ENCODE measurements around the gene SORCS2.
"Not testable (repeated sequence)": the region's sequence is repeated elsewhere in the genome, so short reads cannot be mapped to it uniquely, and the experiment has no call there.

SORCS2 gene

DNA sequence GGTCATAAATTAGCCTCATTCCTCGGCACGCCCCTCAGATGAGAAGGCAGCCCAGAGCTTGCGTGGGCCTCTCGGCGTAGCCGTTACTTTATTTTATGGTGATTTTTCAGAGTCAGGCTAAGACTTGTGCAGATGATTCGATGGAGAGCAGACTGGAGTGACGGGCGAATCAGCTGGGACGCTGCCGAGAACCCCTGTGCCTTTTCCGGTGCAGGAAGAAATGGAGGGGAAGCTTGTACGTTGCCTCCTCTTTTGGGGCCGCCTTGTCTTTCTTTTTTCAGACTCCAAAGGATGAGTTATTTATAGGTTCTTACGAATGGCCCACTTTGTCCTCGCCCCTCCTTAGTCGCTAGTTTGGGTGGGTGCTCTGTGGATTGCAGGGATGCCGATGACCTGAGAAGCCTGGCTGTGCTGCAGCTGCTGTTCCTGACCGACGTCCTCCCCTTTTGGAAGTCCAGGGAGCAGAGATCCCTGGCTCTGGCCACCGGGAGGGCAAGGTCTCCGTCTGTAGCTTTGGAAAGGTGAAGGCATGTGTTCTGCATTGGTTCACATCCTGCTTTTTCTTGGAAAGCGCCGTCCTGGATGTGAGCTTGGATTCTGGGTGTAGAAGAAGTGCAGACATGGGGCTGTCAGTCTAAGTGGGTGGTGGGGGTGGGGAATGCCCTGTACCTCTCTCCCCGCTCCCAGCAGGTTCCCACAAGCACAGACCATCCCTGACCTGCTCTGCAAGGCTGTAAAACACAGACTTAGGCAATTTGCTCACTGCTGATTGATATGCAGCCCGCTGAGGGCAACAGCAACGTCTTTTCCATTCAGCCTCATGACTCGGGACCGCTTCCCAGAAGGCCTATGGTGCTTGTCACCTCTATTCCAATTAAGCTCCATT, 9.3 kb downstream of the SORCS2 start:
- no peak for DNase-seq

DNA sequence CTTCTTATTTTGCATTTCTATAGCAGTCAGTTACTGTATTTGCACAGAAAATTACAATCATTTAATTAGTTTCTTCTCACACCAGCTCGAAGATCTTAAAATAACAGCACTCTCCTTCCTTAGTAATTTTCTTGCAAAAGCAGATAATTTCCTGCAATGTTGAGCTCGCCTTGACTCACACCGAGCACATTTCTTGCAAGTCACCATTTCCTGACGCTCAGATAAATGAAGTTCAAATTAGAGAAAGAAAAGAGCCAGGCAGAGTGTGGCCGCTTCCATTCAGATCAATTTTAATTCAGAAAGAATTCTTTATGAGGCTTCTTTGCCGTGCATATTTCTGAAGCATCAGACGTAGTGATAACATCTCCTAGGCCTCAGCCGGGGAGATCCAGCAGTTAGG, 10.1 kb downstream of the SORCS2 start:
- no peak for DNase-seq

DNA sequence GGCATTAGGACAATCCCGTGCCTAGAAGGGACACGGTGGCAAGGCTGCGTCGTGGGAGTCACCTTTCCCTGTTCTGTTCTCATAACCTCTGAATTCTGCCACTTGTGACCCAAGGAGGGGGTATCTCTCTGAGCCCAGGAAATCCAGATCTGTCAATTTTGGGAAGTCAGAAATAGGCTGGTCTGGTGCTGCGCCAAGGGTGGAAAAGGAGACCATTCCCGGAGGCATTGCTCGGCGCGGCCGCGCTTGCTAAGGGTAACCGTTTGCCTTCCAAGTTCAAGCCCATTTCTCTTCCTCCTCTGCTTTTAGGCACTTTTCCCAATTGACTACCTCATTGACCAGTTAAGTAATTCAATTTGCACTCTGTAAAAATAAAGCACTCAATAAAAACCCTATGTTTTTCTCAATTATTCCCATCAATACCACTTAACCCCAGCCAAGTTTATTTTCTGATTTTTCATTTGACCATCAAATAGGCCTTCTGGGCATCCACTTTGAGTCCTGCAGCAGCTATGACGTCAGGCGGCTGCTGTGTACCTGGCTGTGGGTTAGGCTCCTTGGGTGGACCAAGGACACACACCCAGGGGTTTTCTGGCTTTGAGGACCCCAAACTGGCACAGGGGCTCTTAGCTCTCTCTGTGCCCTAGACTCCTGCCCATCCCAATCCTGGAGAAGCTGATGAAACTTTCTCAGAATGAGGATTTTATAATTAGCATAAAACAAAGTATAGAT, 12.5 kb downstream of the SORCS2 start:
- DNase-seq: no peak

GRCh38 chr4:7206385-7206784, 14.0 kb downstream of the SORCS2 start:
- peak; percentile 68 for DNase-seq

- DNase-seq: peak; percentile 88
Observed at GRCh38 chr4:7206911-7207567, 14.7 kb downstream of the SORCS2 start.

GRCh38 chr4:7207628-7208231, 15.4 kb downstream of the SORCS2 start:
- DNase-seq: no peak

DNA sequence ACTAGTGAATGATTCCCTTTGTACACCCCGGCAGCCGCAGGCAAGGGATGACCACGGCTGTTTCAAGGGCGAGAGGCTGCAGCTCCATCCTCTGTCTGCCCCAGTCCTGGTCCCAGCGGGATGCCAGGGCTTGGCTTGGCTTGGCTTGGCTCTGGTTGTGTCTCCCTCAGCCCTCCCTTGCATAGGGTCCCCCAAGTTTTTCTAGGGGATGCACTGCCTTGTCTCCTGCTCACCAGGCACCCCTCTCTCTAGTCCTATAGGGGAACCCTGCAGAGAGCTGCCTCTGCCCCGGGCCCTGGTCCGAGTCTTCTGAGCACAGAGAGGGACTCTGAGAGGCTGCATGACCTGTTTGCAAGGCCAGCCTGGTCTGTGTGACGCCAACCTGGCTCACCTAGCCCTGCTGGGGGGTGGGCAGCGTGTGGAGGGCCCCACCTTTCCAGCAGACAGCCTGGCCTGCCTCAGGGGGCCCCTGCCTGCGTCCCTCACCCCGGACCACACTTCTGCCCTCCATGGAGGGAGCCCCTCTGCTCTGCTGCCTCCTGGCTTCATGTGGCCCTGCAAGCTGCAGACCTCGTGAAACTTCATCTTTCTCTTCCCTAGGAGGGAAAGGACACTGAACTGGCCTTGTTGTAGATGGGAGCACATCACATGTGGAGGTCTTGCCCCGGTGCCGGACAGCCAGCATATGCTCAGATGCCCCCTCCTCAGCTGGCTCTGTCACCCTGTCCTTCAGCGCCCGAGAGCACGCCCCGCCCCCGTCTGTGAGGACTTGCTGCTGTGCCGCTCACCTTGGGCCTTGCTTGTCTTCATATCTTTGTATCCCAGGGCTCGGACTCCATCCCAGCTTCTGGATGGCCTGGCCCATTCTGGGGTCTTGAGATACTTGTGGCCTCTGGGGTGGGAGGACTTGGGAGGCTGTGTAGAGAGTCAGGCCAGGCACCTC, 16.4 kb downstream of the SORCS2 start:
- no peak for DNase-seq

- peak; percentile 22 for DNase-seq
Observed at GRCh38 chr4:7209699-7210098, 17.4 kb downstream of the SORCS2 start.

DNA sequence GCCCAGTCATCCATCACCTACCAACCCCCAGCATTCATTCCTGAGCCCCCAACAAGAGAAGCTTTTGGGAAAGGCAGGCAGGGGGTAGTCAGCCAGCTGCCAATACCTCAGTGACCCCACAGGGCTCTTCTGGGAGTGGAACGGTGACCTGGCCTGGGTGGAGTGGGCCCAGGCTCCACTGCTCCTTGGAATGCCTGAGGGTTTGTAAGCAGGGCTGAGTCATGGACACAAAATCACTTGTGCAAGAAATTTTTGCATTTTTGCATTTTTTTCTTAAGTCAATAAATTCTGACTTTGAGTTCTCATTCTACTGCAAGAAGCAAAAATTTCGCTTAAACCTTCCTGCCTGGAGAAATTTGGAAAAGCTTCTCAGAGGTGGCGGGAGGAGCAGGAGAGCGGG, 18.5 kb downstream of the SORCS2 start:
- peak; percentile 83 for DNase-seq

DNA sequence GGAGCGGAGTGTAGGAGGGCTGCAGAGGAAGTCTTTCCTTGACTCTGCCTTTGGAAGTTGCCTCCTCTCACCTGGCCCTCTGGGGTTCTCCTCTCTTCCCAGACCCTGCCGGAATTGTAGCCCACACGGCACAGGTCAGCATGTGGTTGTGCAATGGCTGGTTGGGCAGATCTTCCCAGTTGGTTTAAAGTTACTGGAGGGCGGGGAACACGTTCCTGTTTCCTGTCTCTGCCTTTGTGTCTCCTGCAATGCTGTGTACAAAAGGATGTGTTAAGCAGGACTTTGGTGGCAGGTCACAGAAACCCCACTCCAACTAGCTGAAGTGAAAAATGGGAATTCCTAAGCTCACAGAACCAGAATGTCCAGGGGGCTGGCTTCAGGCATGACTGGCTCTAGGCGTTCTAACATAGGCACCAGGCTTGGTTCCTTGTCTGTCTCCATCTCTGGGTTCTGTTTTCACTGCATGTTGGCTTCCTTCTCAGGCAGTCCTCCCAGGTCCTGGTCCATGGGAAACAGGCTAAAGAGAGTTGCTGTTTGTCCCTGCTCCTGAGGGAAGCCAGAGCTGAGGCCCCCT, 19.9 kb downstream of the SORCS2 start:
- DNase-seq: no peak

DNA sequence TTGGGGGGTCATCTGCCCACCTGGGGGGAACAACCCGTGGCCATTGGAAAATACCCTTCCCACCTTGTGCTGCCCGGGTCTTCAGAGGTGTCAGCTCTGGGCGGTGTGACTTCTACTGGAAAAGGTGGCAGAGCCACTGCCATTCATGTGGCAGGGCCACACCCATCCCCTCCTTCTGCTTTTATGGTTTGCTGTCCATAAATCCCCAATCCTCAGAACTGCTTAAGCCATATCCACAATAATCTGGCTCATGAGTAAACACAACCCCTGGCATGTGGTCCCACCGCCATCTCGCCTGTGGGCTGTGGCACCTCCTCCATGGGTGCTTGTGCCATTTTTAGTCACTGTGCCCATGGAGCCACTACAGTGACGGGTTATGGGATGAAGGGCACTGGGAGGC, 20.6 kb downstream of the SORCS2 start:
- DNase-seq: no peak

DNA sequence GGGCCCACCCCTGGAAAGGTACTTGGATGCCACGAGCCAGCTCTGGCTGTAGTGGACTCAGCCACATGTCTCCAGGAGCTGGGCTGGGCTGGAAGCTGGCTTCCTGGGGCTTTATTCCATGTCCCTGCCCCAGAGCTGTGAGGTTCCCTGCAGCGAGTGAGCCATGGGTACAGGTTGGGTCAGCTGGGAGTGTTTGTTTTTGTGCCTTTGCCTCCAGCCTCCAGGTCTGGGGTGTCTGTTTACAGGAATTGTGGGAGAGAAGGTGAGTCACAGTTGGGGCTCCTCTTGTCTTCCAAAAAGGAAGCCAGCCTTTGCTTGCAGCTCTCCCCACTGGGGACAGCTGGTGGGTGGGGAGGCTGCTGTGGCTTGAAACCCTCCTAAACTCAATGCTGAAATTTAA, 21.5 kb downstream of the SORCS2 start:
- DNase-seq: no peak

- DNase-seq: no peak
Observed at GRCh38 chr4:7214359-7214758, 22.0 kb downstream of the SORCS2 start.

- not testable (repeated sequence) for DNase-seq
Observed at GRCh38 chr4:7215187-7215586, 22.8 kb downstream of the SORCS2 start.

DNA sequence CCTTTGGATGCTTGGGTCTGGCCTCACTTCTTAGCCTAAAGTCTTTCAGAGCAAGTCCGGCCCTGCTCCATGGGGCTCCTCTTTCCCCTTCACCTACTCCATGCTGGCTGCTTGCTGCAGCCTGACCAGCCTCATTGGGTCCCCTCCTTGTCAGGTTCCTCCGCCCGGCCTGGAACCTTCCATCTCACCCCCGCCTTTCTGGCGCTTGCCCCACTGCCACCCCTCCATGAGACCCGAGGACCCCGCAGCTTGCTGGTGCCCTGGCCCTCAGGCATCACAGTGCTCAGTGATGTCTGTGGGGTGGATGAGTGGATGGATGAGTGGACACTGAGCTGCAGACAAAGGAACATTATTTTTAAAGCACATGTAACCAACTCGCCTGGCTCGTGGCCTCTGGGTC, 24.7 kb downstream of the SORCS2 start:
- no peak for DNase-seq

- DNase-seq: no peak
Observed at GRCh38 chr4:7217474-7218321, 25.4 kb downstream of the SORCS2 start.

DNA sequence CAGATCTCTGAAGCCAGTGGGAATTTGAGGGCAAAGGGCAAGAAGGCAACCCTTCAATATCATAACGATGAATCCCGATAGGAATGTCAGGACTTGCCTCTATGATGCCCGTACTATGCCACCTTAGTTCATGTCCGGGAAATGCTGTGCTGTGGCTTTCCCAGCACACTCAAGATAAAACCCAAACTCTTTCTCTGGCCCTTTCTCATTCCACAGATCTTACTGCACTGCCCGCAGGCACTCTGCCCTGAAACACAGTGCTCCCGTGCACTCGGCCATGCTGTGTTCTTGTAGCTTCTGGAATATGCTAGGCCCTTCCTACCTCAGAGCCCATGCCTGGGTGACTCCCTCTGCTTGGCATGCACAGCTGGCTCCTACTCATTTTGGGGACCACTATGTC, 26.3 kb downstream of the SORCS2 start:
- DNase-seq: peak; percentile 17

DNA sequence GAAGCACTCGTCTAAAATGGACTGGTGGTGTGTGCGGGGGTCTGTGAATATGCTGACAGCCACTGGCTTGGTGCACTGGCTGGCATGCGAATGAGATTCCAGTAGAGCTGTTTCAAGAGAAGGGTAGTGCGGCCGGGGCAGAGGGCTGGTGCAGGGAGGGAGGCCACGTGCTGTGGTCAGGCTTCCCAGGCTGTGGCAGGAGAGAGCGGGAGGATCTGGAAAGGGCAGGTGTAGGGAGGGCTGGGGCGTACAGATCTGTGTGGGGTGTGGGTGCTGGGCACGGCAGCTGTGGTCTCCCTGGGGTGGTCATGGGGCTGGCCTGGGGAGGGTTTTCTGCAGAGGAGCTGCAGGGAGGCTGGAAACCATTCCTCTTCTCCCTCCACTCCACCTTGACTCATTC, 30.2 kb downstream of the SORCS2 start:
- no peak for DNase-seq

DNA sequence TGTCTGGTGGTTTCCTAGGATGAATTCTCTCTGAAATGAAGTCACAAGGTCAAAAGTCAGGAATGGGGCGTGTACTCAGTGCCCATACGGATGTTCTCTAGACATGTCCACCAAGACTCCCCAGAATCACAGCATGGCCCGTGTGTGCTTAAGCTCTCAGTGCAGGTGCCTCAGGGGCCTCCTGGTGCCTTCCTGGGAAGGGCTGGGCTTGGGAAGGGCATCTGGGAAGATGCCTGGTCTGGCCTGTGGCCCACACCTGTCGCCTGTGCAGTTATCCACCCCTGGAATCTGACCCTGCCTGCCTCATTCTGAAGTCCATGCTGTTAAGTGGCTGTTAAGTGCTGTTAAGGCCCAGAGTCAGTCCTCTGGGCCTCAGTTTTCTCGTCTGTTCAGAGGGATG, 31.2 kb downstream of the SORCS2 start:
- DNase-seq: no peak

- no peak for DNase-seq
Observed at GRCh38 chr4:7224001-7224400, 31.7 kb downstream of the SORCS2 start.
